HG02943 (cell line): ENCODE results near the gene SYT14.
"Not testable (repeated sequence)": the region's sequence is repeated elsewhere in the genome, so short reads cannot be mapped to it uniquely, and the experiment has no call there.

Experiments
- ATAC-seq: cut with Tn5 transposase; IDR thresholded peaks from one replicate; pipeline ENCODE4 v1.9.1; 2021; ENCODE audit warnings: mild to moderate bottlenecking, low read depth, moderate library complexity; ENCODE audit not compliant: unreplicated experiment

Gene SYT14

GRCh38 chr1:210022044-210022443 lies 84.0 kb downstream of the SYT14 start:
- no peak for ATAC-seq

DNA sequence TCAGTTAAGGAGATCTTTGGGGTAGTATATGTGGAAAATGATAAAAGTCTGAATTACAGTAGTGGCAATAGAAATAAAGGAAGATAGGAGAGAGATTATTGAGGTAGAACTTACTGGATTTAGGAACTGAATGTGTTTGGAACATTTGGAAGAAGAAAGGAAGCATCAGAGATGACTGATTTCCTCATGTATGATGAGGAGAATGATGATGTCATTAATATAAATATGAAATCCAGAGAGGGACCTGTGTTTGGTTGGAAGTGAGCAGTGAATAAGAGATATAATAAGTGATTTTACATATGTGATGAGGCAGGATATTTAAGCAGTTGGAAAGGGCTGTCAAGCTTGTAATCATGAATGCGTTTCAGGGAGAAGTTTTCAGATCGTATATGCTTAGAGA lies 86.3 kb downstream of the SYT14 start:
- no peak for ATAC-seq

DNA sequence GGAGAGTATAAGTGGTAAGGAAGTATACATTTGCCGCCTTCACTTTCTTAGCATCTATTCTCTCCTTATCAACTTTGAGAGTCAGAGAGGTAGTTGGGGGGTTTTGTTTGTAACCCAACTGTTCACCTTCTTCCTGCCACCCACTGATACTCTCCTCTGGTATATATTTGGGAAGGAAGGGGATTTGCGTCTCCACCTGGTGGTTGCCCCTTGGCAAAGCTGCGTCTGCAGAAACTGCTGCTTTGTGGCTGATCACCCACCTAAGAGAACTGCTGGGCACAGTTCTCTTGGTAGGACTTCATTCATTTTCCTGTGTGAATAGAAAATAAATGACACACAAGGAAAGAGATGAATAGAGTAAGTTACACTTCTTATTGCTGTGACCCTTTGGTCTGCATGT lies 87.0 kb downstream of the SYT14 start:
- ATAC-seq: no peak

DNA sequence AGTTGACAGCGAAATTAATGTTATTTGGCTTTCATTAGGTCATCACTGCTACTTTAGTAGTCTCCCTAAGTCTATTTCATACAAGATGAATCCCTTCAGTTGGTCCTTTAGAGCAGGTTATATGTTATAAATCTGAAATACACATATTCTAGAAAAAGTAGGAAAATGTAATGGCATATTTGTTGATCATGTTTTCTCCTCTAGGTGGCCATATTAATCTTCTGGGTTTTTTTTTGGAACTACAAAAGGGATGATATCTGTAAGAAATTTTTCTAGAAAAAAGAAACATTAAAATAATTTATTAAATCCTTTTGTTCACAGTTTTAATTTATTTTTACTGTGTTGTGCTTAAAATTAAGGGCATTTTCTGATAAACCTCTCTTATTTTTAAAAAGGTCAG lies 87.9 kb downstream of the SYT14 start:
- ATAC-seq: no peak

- ATAC-seq: no peak
These were observed 90.0 kb downstream of the SYT14 start for GRCh38 chr1:210027994-210028393.

GRCh38 chr1:210031473-210031872 lies 93.5 kb downstream of the SYT14 start:
- ATAC-seq: no peak

DNA sequence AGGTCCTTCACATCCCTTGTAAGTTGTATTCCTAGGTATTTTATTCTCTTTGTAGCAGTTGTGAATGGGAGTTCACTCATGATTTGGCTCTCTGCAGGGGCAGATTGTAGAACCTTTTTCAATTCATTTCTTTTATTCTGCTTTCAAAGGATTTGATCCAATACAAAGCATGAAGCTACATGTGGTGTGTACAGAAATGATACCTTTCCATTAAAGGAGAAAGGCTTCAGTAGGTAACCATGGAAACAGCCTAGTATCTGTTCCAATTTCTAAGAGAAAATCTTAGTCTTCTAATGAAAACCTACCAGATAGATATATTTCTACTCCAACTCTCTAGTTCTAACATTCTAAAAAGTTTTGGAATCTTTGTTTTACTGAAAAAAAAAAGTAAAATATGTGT lies 105.0 kb downstream of the SYT14 start:
- no peak for ATAC-seq

DNA sequence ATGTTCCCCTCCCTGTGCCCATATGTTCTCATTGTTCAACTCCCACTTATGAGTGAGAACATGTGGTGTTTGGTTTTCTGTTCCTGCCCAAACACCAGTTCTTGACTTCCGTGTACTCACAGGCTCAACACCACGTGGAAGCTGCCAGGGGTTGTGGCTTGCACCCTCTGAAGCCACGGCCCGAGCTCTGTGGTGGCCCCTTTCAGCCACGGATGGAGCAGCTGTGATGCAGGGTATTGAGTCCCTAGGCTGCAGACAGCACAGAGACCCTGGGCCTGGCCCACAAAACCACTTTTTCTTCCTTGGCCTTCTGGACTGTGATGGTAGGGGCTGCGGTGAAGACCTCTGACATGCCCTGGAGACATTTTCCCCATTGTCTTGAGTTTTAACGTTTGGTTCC lies 111.6 kb downstream of the SYT14 start:
- no peak for ATAC-seq

GRCh38 chr1:210050491-210050890 lies 112.5 kb downstream of the SYT14 start:
- not testable (repeated sequence) for ATAC-seq

DNA sequence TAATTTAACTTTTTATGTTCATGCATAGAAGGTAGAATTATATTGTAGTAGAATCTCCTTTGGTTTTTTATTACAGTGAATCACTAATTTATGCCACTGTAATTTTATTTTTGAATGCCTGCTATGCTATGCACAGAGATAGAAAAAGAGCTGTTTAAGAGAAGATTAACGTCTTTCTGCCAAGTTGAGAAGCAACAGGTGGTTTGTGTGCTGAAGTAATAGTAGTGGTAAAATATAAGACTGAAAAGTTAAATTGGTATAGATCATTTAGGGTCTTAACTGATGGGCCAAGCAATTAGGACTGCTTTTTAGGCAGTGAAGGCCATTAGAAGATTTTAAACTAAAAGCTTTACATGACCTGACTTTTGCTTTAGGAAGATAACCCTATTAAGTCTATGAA lies 115.1 kb downstream of the SYT14 start:
- no peak for ATAC-seq

DNA sequence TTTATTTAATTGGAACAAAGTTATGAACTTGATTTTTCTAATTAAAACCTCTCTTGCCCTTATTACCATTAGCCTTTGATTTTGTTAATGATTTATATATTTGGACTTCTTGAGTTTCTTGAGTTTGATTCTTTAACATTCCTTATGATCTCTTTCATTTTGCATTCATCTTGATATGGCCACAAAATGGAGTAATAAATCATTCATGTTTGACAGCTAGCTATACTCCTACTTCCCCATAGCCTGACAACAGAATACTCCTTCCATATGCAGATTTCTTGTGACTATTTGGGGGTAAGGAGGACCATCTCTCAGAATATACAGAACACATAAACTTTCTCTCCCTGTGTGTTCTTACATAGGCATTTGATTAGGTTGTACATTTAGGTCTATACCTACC lies 119.6 kb downstream of the SYT14 start:
- no peak for ATAC-seq

DNA sequence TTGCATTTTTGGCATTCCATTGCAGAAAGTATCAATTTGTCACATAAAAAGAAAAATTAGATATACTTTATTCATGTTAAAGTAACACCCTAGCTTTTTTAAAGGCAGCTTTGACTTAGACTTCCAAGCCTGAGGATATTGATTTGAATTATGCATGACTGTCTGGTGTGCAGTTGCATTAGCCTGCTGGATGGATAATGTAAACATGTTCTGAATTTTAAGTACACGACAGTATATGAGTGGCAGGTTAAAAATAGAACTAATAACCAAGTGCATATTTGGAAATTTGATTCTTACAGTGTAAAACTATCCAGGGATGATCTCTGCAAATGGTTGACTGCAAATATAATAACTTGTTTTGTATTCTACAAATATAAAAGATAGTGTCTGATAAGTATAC lies 124.0 kb downstream of the SYT14 start:
- ATAC-seq: no peak

- no peak for ATAC-seq
These were observed 132.5 kb downstream of the SYT14 start for GRCh38 chr1:210070531-210070930.

GRCh38 chr1:210072129-210072528 lies 134.1 kb downstream of the SYT14 start:
- no peak for ATAC-seq

GRCh38 chr1:210072896-210073504 lies 135.0 kb downstream of the SYT14 start:
- no peak for ATAC-seq

- no peak for ATAC-seq
These were observed 136.9 kb downstream of the SYT14 start for GRCh38 chr1:210074904-210075303.

- no peak for ATAC-seq
These were observed 138.6 kb downstream of the SYT14 start for GRCh38 chr1:210076620-210077019.

- ATAC-seq: no peak
These were observed 143.5 kb downstream of the SYT14 start for GRCh38 chr1:210081494-210081893.

- ATAC-seq: no peak
These were observed 147.3 kb downstream of the SYT14 start for GRCh38 chr1:210085359-210085758.

DNA sequence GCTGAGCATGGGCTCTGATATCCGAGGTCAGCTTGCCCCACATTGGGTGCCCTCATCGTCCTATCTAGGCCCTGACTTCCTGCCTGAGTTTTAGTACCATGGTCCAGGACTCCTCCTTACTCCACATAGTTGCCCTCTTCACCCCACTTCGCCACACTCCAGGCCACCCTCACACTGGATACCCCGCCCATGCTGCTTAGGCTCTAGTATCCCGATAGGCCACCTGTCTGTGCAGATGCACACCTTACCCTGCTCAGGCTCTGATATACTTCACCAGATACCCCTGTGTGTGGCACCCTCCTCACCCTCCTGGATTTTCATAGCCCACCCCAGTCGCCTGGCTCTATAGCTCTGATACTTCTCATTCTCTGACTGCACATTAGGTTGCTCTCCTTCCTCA lies 149.0 kb downstream of the SYT14 start:
- ATAC-seq: no peak

- no peak for ATAC-seq
These were observed 151.8 kb downstream of the SYT14 start for GRCh38 chr1:210089855-210090254.

DNA sequence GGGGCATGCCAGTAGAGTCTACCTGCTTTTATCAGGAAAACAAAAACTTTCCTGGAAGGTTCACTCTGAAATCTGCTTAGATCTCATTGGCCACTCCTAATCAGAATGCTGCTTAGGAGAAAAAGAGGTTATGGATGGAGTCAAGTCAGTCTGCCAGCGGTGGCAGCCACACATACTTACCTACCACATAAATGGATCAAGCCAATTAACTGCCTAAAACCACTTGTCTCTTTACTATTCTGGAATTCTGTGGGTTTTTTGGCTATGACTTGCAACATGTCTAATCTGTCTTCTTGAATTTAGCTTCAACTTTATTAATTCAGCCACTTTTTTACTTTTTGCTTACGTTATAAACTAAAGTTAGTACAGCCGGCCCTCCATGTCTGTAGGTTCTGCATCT lies 154.3 kb downstream of the SYT14 start:
- no peak for ATAC-seq

- ATAC-seq: no peak
These were observed 155.4 kb downstream of the SYT14 start for GRCh38 chr1:210093461-210093860.
